B cell (primary cell): ENCODE results near the gene KLHL17. TPM values are rescaled to one million over a fixed set of nuclear protein-coding genes. Genes with fewer than 3 reads are reported as not detected.
A peak's percentile ranks its signal among the peaks of the same experiment; 100 is the strongest.

Experiments used
- ATAC-seq: fragments of 200-7000 bp; cut with Tn5 transposase; one replicate; pipeline ENCODE4 v1.10.0; 2021; ENCODE audit warnings: low read depth, mild to moderate bottlenecking, moderate number of reproducible peaks, moderate library complexity
- CTCF ChIA-PET: fragments of 350-600 bp; sonication (Branson Sonifier 250); formaldehyde crosslinking; loops from one replicate; lab custom pipeline; 2021; ENCODE audit warnings: antibody characterized with exemption, inconsistent platforms; lab: Charles Lee
- POLR2A ChIA-PET: fragments of 350-600 bp; sonication (Branson Sonifier 250); formaldehyde crosslinking; loops from one replicate; lab custom pipeline; 2021; ENCODE audit warnings: antibody characterized with exemption; lab: Charles Lee
- DNase-seq: peaks from one replicate; pipeline ENCODE4 v3.0.0; 2013
- H2AFZ ChIP-seq: 2 replicates; pipeline ENCODE4 v1.6.1; 2012; ENCODE audit warnings: mild to moderate bottlenecking, low read depth, low read length; ENCODE audit not compliant: insufficient read depth, poor library complexity, severe bottlenecking
- H3K27ac ChIP-seq, 2 donors: 1 replicate in 1 of 2; 2 replicates in 1 of 2; pipeline ENCODE4 v1.5.1; 2012 to 2013; ENCODE audit warnings: low read length in 2 of 2, mild to moderate bottlenecking in 2 of 2, moderate library complexity in 1 of 2
- H3K27me3 ChIP-seq, 4 experiments: fragments of 200-600 bp in 1 of 4; sonication (generic) in 1 of 4; replicated peaks in 1 of 4; 1 replicate in 2 of 4; 2 replicates in 2 of 4; pipeline versions ENCODE4 v1.6.1 to v1.7.0; 2013 to 2016; ENCODE audit warnings: low read length in 3 of 4, mild to moderate bottlenecking in 2 of 4, mixed read lengths in 1 of 4, moderate library complexity in 1 of 4; ENCODE audit not compliant: insufficient read depth in 4 of 4, control insufficient read depth in 3 of 4; ENCODE audit errors: control extremely low read depth in 1 of 4
- H3K36me3 ChIP-seq, 2 experiments: replicated peaks in 1 of 2; 1 replicate in 1 of 2; 2 replicates in 1 of 2; pipeline versions ENCODE4 v1.6.1 to v1.7.1; 2013; ENCODE audit warnings: low read length in 1 of 2; ENCODE audit not compliant: insufficient read depth in 2 of 2, control insufficient read depth in 1 of 2; ENCODE audit errors: control extremely low read depth in 1 of 2, extremely low read depth in 1 of 2
- H3K4me1 ChIP-seq, 2 donors: fragments of 200-600 bp in 1 of 2; sonication (generic) in 1 of 2; 1 replicate in 1 of 2; 2 replicates in 1 of 2; pipeline versions ENCODE4 v1.5.1 to v1.6.1; 2013 to 2017; ENCODE audit warnings: low read length in 2 of 2; ENCODE audit not compliant: control insufficient read depth in 2 of 2, insufficient read depth in 2 of 2
- H3K4me2 ChIP-seq: replicated peaks from 2 replicates; pipeline ENCODE3; 2012; ENCODE audit warnings: mild to moderate bottlenecking, low read depth, low read length; ENCODE audit not compliant: poor library complexity, severe bottlenecking
- H3K4me3 ChIP-seq, 5 experiments: fragments of 200-600 bp in 1 of 5; sonication (generic) in 1 of 5; 1 replicate in 3 of 5; 2 replicates in 2 of 5; pipeline versions ENCODE4 v1.5.1 to v1.7.0; 2011 to 2016; ENCODE audit warnings: low read length in 4 of 5, mild to moderate bottlenecking in 4 of 5, low read depth in 2 of 5, control low read depth in 1 of 5, moderate library complexity in 1 of 5; ENCODE audit not compliant: insufficient read depth in 1 of 5; ENCODE audit errors: control extremely low read depth in 1 of 5, extremely low read depth in 1 of 5
- H3K79me2 ChIP-seq: fragments of 200-600 bp; sonication (generic); one replicate; pipeline ENCODE4 v1.6.0; 2016; ENCODE audit warnings: low read length; ENCODE audit not compliant: control insufficient read depth, insufficient read depth
- H3K9ac ChIP-seq: fragments of 200-600 bp; sonication (generic); 2 replicates; pipeline ENCODE4 v1.6.1; 2017; ENCODE audit warnings: mild to moderate bottlenecking, low read length, moderate library complexity
- H3K9me3 ChIP-seq, 3 donors: one replicate each; pipeline versions ENCODE4 v1.6.1 to v1.7.1; 2013; ENCODE audit warnings: low read length in 2 of 3; ENCODE audit not compliant: control insufficient read depth in 2 of 3, insufficient read depth in 1 of 3; ENCODE audit errors: control extremely low read depth in 1 of 3
- H4K20me1 ChIP-seq: 2 replicates; pipeline ENCODE4 v1.6.0; 2012; ENCODE audit warnings: mild to moderate bottlenecking, low read length; ENCODE audit not compliant: insufficient read depth, control insufficient read depth, poor library complexity, severe bottlenecking
- H3K27ac Mint-ChIP-seq: one replicate; pipeline ENCODE4 v1.8.0; 2021; ENCODE audit warnings: mixed read lengths
- H3K27me3 Mint-ChIP-seq: one replicate; pipeline ENCODE4 v1.8.0; 2021; ENCODE audit warnings: mixed read lengths
- H3K4me1 Mint-ChIP-seq: one replicate; pipeline ENCODE4 v1.8.0; 2021; ENCODE audit warnings: mixed read lengths
- H3K4me3 Mint-ChIP-seq: one replicate; pipeline ENCODE4 v1.8.0; 2021; ENCODE audit warnings: mixed read lengths
- H3K9me3 Mint-ChIP-seq: one replicate; pipeline ENCODE4 v1.8.0; 2022; ENCODE audit warnings: mixed read lengths; ENCODE audit not compliant: insufficient read depth
- CTCF ChIP-seq: fragments of 200-600 bp; IDR thresholded peaks from one replicate; pipeline ENCODE4 v1.8.0; 2022; ENCODE audit warnings: antibody characterized with exemption, mild to moderate bottlenecking
- EZH2 ChIP-seq: IDR thresholded peaks from 2 replicates; pipeline ENCODE4 v1.6.1; 2012; ENCODE audit warnings: borderline replicate concordance, low read depth, mild to moderate bottlenecking, moderate library complexity, low read length; ENCODE audit not compliant: insufficient read depth, poor library complexity, severe bottlenecking
- whole genome bisulfite sequencing: methylation state at CpG from one replicate; pipeline ENCODE4 v1.1.5; 2013; ENCODE audit warnings: missing lambda C conversion rate; ENCODE audit not compliant: insufficient coverage; 5-methylcytosine and 5-hydroxymethylcytosine counted together
- intact Hi-C: fragments of 100-400 bp; cut with micrococcal nuclease; formaldehyde crosslinking; loops from one replicate; pipeline ENCODE4 v1.10.0; 2022
- polyA plus RNA-seq: library from polyadenylated mRNA; depleted of rRNA; stranded (reverse); fragments of >200 nt; gene quantifications from 2 replicates; pipeline ENCODE4 v1.2.3, GENCODE V29; 2012
- total RNA-seq, 2 donors: library from RNA; stranded (reverse); fragments of 120-200 nt in 1 of 2; gene quantifications; 1 replicate in 1 of 2; 2 replicates in 1 of 2; pipeline versions ENCODE4 v1.2.3 to v1.2.4, GENCODE V29; 2013 to 2022

KLHL17 gene
- total and polyA plus RNA-seq, 2 donors (not counting 1 experiment from before 2014, with no cell fraction given) = 30.1 to 57.5 TPM

GRCh38 chr1:958823-959730, 1.3 kb upstream of the KLHL17 start, which contains the start of gene NOC2L:
Gene NOC2L, minus strand, starts transcription at chr1:959256. Its CDS starts 16 bp downstream, at chr1:959240.
- Mint-ChIP-seq H3K4me3 (peak within 1 kb of the TSS; percentile 88), H3K27me3 (no peaks in the 10 kb centered on the region), H3K27ac (peak within 1 kb of the TSS; percentile 78), H3K4me1 (peaks cover 16% of the 10 kb centered on the region), H3K9me3 (no peaks in the 10 kb centered on the region)
- WGBS = 9% methylated on average over 91 of the region's 101 CpGs
- ChIA-PET CTCF (interaction anchor here (1.2 kb wide), 2 partner anchors 54 to 89 kb away, joined by 4 to 5 read pairs; no protein-coding TSS in a partner anchor), POLR2A (interaction anchor here (0.7 to 1.4 kb wide), 3 partner anchors 17 to 314 kb away, joined by 4 to 6 read pairs (median 5); partner anchors contain the start of gene UBE2J2)
- peak within 1 kb of the TSS; percentile 98 for H3K9ac ChIP-seq
- intact Hi-C loops = no loop called here
- peaks cover 0 to 31% of the 10 kb centered on the region in 2 experiments for H3K36me3 ChIP-seq
- peak within 1 kb of the TSS; percentile 83 for H3K4me2 ChIP-seq
- H2AFZ ChIP-seq = peak within 1 kb of the TSS; percentile 98
- H3K4me3 ChIP-seq = peak within 1 kb of the TSS; percentile 80 to 95 (median 92)
- peaks cover 24 to 42% of the 10 kb centered on the region in 2 donors for H3K4me1 ChIP-seq
- peak within 1 kb of the TSS in 1 of 2 donors; percentile 78 for H3K27ac ChIP-seq
- no peak for TF ChIP-seq CTCF
- no peak for TF ChIP-seq EZH2
- peaks cover 50% of the 10 kb centered on the region for H4K20me1 ChIP-seq
- peaks cover 23% of the 10 kb centered on the region for H3K79me2 ChIP-seq
- ATAC-seq (peak; percentile 90), DNase-seq (peak; percentile 95)
- H3K9me3 ChIP-seq = no peaks in the 10 kb centered on the region
- no peaks in the 10 kb centered on the region for H3K27me3 ChIP-seq
